MM.1S (cell line): ENCODE data around the gene RASAL2.

Experiments
- DNase-seq: peaks from one replicate; pipeline ENCODE4 v3.0.0-alpha.2; 2015
- H2AFZ ChIP-seq: fragments of 300-600 bp; sonication (generic); 2 replicates; pipeline ENCODE4 v1.6.0; 2016; ENCODE audit warnings: antibody characterized with exemption, low read length
- H3F3A ChIP-seq: fragments of 300-600 bp; sonication (generic); 2 replicates; pipeline ENCODE4 v1.6.1; 2016; ENCODE audit warnings: mild to moderate bottlenecking, antibody characterized with exemption, low read length, moderate library complexity, mixed read lengths; ENCODE audit not compliant: insufficient read depth
- H3K27ac ChIP-seq: fragments of 300-600 bp; sonication (generic); 2 replicates; pipeline ENCODE4 v1.5.1; 2016; ENCODE audit warnings: mild to moderate bottlenecking, low read length
- H3K27me3 ChIP-seq: fragments of 300-600 bp; sonication (generic); replicated peaks from 2 replicates; pipeline ENCODE4 v1.6.0; 2016; ENCODE audit warnings: low read length; ENCODE audit not compliant: insufficient read depth
- H3K36me3 ChIP-seq: fragments of 300-600 bp; sonication (generic); replicated peaks from 2 replicates; pipeline ENCODE4 v1.6.1; 2016; ENCODE audit warnings: mild to moderate bottlenecking, low read length, mixed read lengths; ENCODE audit not compliant: insufficient read depth
- H3K4me1 ChIP-seq: fragments of 300-600 bp; sonication (generic); 2 replicates; pipeline ENCODE4 v1.6.1; 2016; ENCODE audit warnings: low read length, mixed read lengths
- H3K4me2 ChIP-seq: fragments of 300-600 bp; sonication (generic); 2 replicates; pipeline ENCODE4 v1.6.0; 2016; ENCODE audit warnings: low read depth, low read length
- H3K4me3 ChIP-seq: fragments of 300-600 bp; sonication (generic); 2 replicates; pipeline ENCODE4 v1.5.1; 2016; ENCODE audit warnings: low read length, mixed read lengths
- H3K79me2 ChIP-seq: fragments of 300-600 bp; sonication (generic); 2 replicates; pipeline ENCODE4 v1.6.1; 2016; ENCODE audit warnings: mixed run types, low read length, mixed read lengths
- H3K9ac ChIP-seq: fragments of 300-600 bp; sonication (generic); 2 replicates; pipeline ENCODE4 v1.6.1; 2016; ENCODE audit warnings: low read length, mixed read lengths
- H3K9me2 ChIP-seq: fragments of 300-600 bp; sonication (generic); replicated peaks from 2 replicates; pipeline ENCODE4 v1.6.1; 2016; ENCODE audit warnings: mild to moderate bottlenecking, low read length, mixed read lengths; ENCODE audit not compliant: insufficient read depth
- H3K9me3 ChIP-seq: fragments of 300-600 bp; sonication (generic); replicated peaks from 2 replicates; pipeline ENCODE4 v1.6.1; 2016; ENCODE audit warnings: mild to moderate bottlenecking, low read length, mixed read lengths; ENCODE audit not compliant: insufficient read depth
- H4K20me1 ChIP-seq: fragments of 300-600 bp; sonication (generic); 2 replicates; pipeline ENCODE4 v1.6.1; 2016; ENCODE audit warnings: mild to moderate bottlenecking, low read length, moderate library complexity, mixed read lengths; ENCODE audit not compliant: insufficient read depth
- EZH2 ChIP-seq: fragments of 300-600 bp; sonication (generic); optimal IDR thresholded peaks from 2 replicates; pipeline ENCODE3; 2017; ENCODE audit warnings: low read depth, mild to moderate bottlenecking, antibody characterized with exemption, low read length, mixed read lengths
- EZH2phosphoT487 ChIP-seq: fragments of 300-600 bp; sonication (generic); IDR thresholded peaks from 2 replicates; pipeline ENCODE4 v1.6.1; 2018; ENCODE audit warnings: antibody characterized with exemption, low read length
- TF ChIP-seq, protein P1 (sequence below): fragments of 300-600 bp; sonication (generic); IDR thresholded peaks from 2 replicates; pipeline ENCODE4 v1.5.1; 2016; ENCODE audit warnings: antibody characterized with exemption, low read length, mixed read lengths

The RASAL2 gene

DNA sequence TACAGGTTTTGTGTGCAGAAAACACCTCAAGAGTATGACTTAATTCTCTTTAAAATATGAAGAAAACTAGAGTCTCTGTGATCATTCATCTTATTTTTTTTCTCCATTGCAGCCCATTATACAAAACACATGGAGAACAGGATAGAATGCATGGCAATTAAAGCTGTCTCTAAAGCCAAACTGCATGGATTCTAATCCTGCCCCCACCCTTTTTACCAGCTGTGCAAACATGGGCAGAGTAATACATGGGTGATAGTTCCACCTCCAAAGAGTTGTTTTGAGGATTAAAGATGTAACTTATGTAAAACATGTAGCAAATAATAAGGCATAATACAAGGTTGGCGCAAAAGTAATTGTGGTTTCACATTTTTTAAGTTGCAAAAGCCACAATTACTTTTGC lies 288.5 kb downstream of the RASAL2 start:
- Histone ChIP-seq H3K9me3 (no peaks in the 10 kb centered on the region), H3K36me3 (no peaks in the 10 kb centered on the region), H3K4me3 (no peak overlapping the region), H4K20me1 (no peaks in the 10 kb centered on the region), H3K4me2 (no peak overlapping the region), H3F3A (no peaks in the 10 kb centered on the region), H3K79me2 (no peaks in the 10 kb centered on the region), H3K27me3 (no peaks in the 10 kb centered on the region), H3K4me1 (no peaks in the 10 kb centered on the region), H2AFZ (no peak overlapping the region), H3K9ac (no peak overlapping the region), H3K9me2 (no peaks in the 10 kb centered on the region), H3K27ac (no peak overlapping the region)
- TF ChIP-seq, protein P1, sequence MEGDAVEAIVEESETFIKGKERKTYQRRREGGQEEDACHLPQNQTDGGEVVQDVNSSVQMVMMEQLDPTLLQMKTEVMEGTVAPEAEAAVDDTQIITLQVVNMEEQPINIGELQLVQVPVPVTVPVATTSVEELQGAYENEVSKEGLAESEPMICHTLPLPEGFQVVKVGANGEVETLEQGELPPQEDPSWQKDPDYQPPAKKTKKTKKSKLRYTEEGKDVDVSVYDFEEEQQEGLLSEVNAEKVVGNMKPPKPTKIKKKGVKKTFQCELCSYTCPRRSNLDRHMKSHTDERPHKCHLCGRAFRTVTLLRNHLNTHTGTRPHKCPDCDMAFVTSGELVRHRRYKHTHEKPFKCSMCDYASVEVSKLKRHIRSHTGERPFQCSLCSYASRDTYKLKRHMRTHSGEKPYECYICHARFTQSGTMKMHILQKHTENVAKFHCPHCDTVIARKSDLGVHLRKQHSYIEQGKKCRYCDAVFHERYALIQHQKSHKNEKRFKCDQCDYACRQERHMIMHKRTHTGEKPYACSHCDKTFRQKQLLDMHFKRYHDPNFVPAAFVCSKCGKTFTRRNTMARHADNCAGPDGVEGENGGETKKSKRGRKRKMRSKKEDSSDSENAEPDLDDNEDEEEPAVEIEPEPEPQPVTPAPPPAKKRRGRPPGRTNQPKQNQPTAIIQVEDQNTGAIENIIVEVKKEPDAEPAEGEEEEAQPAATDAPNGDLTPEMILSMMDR: no peak
- no peak for TF ChIP-seq EZH2phosphoT487
- no peak for DNase-seq

DNA sequence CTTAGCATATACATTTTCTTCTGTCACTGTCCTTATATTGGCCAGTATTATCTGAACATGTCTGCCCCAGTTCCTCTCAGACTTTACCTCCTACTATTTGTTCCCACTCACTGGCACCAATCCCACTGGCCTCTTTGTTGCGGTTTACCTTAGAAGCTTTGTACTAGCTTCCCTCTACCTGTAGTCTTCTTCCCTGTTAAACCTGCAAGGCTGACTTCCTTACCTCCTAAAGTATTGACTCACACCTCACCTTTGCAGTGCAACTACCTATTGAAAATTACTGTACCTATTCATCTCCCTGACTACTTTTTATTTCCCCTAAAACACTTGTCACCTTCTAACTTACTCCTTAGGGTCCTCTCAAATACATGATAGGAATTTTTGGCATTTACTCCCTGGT lies 291.8 kb downstream of the RASAL2 start:
- H3K9me2 ChIP-seq: no peaks in the 10 kb centered on the region
- DNase-seq: no peak
- TF ChIP-seq, protein P1: no peak
- no peak for TF ChIP-seq EZH2phosphoT487
- no peak for TF ChIP-seq EZH2
- no peaks in the 10 kb centered on the region for H3K79me2 ChIP-seq
- H3K9me3 ChIP-seq: no peaks in the 10 kb centered on the region
- no peaks in the 10 kb centered on the region for H3K27me3 ChIP-seq
- H3K4me1 ChIP-seq: no peaks in the 10 kb centered on the region
- no peak overlapping the region for H2AFZ ChIP-seq
- H3K4me3 ChIP-seq: no peak overlapping the region
- no peak overlapping the region for H3K9ac ChIP-seq
- no peaks in the 10 kb centered on the region for H3F3A ChIP-seq
- no peaks in the 10 kb centered on the region for H3K36me3 ChIP-seq
- H3K4me2 ChIP-seq: no peak overlapping the region
- H3K27ac ChIP-seq: no peak overlapping the region
- no peaks in the 10 kb centered on the region for H4K20me1 ChIP-seq

DNA sequence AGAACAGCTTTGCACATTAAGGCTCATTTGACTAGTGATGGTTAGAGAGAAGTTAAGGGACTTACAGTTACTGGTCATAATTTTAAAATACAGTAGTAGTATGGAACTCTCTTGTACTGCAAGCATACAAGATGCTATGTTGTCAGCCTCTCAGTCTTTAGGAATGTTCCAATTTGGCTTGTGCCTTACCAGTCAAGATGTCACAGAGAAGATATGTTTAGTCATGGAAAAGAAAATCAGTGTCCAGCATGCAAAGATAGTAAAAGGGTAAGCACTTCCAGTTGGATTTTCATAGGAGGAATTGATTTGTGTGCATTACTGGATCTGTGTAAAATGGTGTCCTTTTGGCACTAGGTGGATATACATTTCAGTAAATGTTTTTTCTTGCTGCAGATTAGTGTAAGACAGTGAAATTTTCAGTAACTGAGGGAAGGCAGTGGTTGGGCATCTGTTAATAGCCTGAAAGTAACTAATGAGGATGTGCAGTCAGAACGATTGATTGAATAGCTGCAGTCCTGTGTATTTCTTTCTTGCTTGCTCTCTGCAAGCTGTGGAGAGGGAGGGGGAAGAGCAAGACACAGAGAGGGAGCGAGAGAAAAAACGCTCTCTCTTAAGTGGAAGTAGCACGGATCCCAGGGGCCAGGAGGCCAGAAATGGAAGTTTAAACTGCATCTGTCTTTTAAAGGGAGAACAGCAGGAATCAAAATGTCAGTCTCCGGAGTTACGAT lies 294.7 kb downstream of the RASAL2 start:
- Histone ChIP-seq H3K27ac (no peak overlapping the region), H3K4me2 (no peak overlapping the region)
- DNase-seq: no peak

More for the DNA sequence above, 294.7 kb downstream of the RASAL2 start:
- Histone ChIP-seq H2AFZ (no peak overlapping the region), H3K4me1 (no peaks in the 10 kb centered on the region), H3K4me3 (no peak overlapping the region), H3K27me3 (no peaks in the 10 kb centered on the region), H3K9me2 (no peaks in the 10 kb centered on the region), H3K9ac (no peak overlapping the region), H4K20me1 (no peaks in the 10 kb centered on the region), H3K36me3 (no peaks in the 10 kb centered on the region), H3K79me2 (no peaks in the 10 kb centered on the region), H3K9me3 (no peaks in the 10 kb centered on the region), H3F3A (no peaks in the 10 kb centered on the region)
- TF ChIP-seq EZH2 (no peak), EZH2phosphoT487 (no peak)
- TF ChIP-seq, protein P1: no peak
